Activated CD4-positive, alpha-beta T cell treated with anti-CD3 and anti-CD28 coated beads for 1 hour (primary cell): ENCODE measurements around the gene KRTAP25-1.

Experiments used
- DNase-seq: peaks from one replicate; pipeline ENCODE4 v3.0.0-alpha.2; 2020

KRTAP25-1 gene

GRCh38 chr21:30289215-30289614, at the start of gene KRTAP25-1:
KRTAP25-1 (minus strand) TSS chr21:30289514; CDS start chr21:30289490, 24 bp downstream.
- no peak for DNase-seq

- no peak for DNase-seq
Measured at GRCh38 chr21:30338717-30339116, 49.4 kb upstream of the KRTAP25-1 start.

- no peak for DNase-seq
Measured at GRCh38 chr21:30337772-30338171, 48.5 kb upstream of the KRTAP25-1 start.

GRCh38 chr21:30337276-30337744, 48.0 kb upstream of the KRTAP25-1 start, which contains the start of gene KRTAP27-1:
KRTAP27-1 (minus strand) TSS chr21:30337694; CDS start chr21:30337668, 26 bp downstream.
- no peak for DNase-seq

- DNase-seq, result no peak
Measured at GRCh38 chr21:30336596-30336995, 47.3 kb upstream of the KRTAP25-1 start.

- no peak for DNase-seq
Measured at GRCh38 chr21:30333736-30334135, 44.4 kb upstream of the KRTAP25-1 start.

GRCh38 chr21:30332681-30333080, 43.4 kb upstream of the KRTAP25-1 start:
- no peak for DNase-seq

GRCh38 chr21:30329203-30329875, 40.0 kb upstream of the KRTAP25-1 start:
- no peak for DNase-seq

- no peak for DNase-seq
Measured at GRCh38 chr21:30326390-30326789, 37.1 kb upstream of the KRTAP25-1 start.

GRCh38 chr21:30320215-30320614, 30.9 kb upstream of the KRTAP25-1 start, which contains the start of gene KRTAP26-1:
KRTAP26-1 (minus strand) TSS chr21:30320315; CDS start chr21:30320035, 280 bp downstream.
- no peak for DNase-seq

- no peak for DNase-seq
Measured at GRCh38 chr21:30315701-30316100, 26.4 kb upstream of the KRTAP25-1 start.

GRCh38 chr21:30306884-30307283, 17.6 kb upstream of the KRTAP25-1 start:
- no peak for DNase-seq

GRCh38 chr21:30305136-30305535, 15.8 kb upstream of the KRTAP25-1 start:
- no peak for DNase-seq

GRCh38 chr21:30282850-30283249, 6.5 kb downstream of the KRTAP25-1 start, which contains the start of gene KRTAP24-1:
KRTAP24-1 (minus strand) TSS chr21:30282950; CDS start chr21:30282932, 18 bp downstream.
- DNase-seq, result no peak

- no peak for DNase-seq
Measured at GRCh38 chr21:30271611-30272010, 17.7 kb downstream of the KRTAP25-1 start.

- DNase-seq, result no peak
Measured at GRCh38 chr21:30271156-30271555, 18.2 kb downstream of the KRTAP25-1 start.

GRCh38 chr21:30269803-30270530, 19.3 kb downstream of the KRTAP25-1 start:
- no peak for DNase-seq

GRCh38 chr21:30268608-30269197, 20.6 kb downstream of the KRTAP25-1 start:
- DNase-seq, result no peak

GRCh38 chr21:30257773-30258172, 31.5 kb downstream of the KRTAP25-1 start:
- DNase-seq, result no peak

- no peak for DNase-seq
Measured at GRCh38 chr21:30256100-30256499, 33.2 kb downstream of the KRTAP25-1 start.

GRCh38 chr21:30255679-30256078, 33.6 kb downstream of the KRTAP25-1 start:
- DNase-seq, result no peak

- DNase-seq, result no peak
Measured at GRCh38 chr21:30251781-30252180, 37.5 kb downstream of the KRTAP25-1 start.

GRCh38 chr21:30249936-30250335, 39.4 kb downstream of the KRTAP25-1 start:
- no peak for DNase-seq

GRCh38 chr21:30248844-30249243, 40.5 kb downstream of the KRTAP25-1 start:
- DNase-seq, result no peak
